RWPE2 (cell line): ENCODE measurements around the gene CDC42BPA.

ENCODE experiments used
- ATAC-seq: fragments of 200-7000 bp; cut with Tn5 transposase; 3 replicates; pipeline ENCODE4 v1.9.1; 2021; ENCODE audit warnings: low read depth
- DNase-seq: peaks from one replicate; pipeline ENCODE4 v3.0.0-alpha.2; 2020; ENCODE audit warnings: low spot score
- H3K27ac ChIP-seq: fragments of 450-650 bp; 2 replicates; pipeline ENCODE4 v1.5.1; 2017; ENCODE audit warnings: mild to moderate bottlenecking; ENCODE audit not compliant: poor library complexity, severe bottlenecking
- H3K27me3 ChIP-seq: fragments of 250-450 bp; sonication (Bioruptor Pico); 2 replicates; pipeline ENCODE4 v1.5.1; 2021; ENCODE audit warnings: mild to moderate bottlenecking, moderate library complexity; ENCODE audit not compliant: insufficient read depth, poor library complexity, severe bottlenecking
- H3K36me3 ChIP-seq: fragments of 250-450 bp; sonication (Bioruptor Pico); 2 replicates; pipeline ENCODE4 v1.5.1; 2020; ENCODE audit warnings: low read depth, mild to moderate bottlenecking, moderate library complexity
- H3K4me1 ChIP-seq: fragments of 250-450 bp; sonication (Bioruptor Pico); 2 replicates; pipeline ENCODE4 v1.5.1; 2021; ENCODE audit warnings: mild to moderate bottlenecking, moderate library complexity; ENCODE audit not compliant: insufficient read depth, poor library complexity, severe bottlenecking
- H3K4me3 ChIP-seq: fragments of 250-450 bp; sonication (Bioruptor Pico); 2 replicates; pipeline ENCODE4 v1.5.1; 2021; ENCODE audit warnings: mild to moderate bottlenecking, moderate library complexity; ENCODE audit not compliant: severe bottlenecking
- H3K9me3 ChIP-seq: fragments of 250-450 bp; sonication (Bioruptor Pico); 2 replicates; pipeline ENCODE4 v1.5.1; 2021; ENCODE audit warnings: mild to moderate bottlenecking, moderate library complexity; ENCODE audit not compliant: severe bottlenecking
- CTCF ChIP-seq: fragments of 450-650 bp; IDR thresholded peaks from one replicate; pipeline ENCODE4 v1.5.1; 2017; ENCODE audit warnings: mild to moderate bottlenecking, moderate library complexity; ENCODE audit not compliant: poor library complexity, severe bottlenecking

The CDC42BPA gene

GRCh38 chr1:226942392-226942791 is 375.9 kb downstream of the CDC42BPA start:
- no peak for TF ChIP-seq CTCF
- Histone ChIP-seq H3K9me3 (no peaks in the 10 kb centered on the region), H3K27me3 (no peaks in the 10 kb centered on the region), H3K4me1 (no peaks in the 10 kb centered on the region), H3K4me3 (no peak overlapping the region), H3K36me3 (no peaks in the 10 kb centered on the region), H3K27ac (no peak overlapping the region)
- ATAC-seq (no peak), DNase-seq (no peak)

GRCh38 chr1:226940806-226941067 is 377.6 kb downstream of the CDC42BPA start:
- no peak for ATAC-seq
- H3K27ac ChIP-seq = no peak overlapping the region
- peak overlapping the region; percentile 46 for H3K4me3 ChIP-seq
- no peaks in the 10 kb centered on the region for H3K4me1 ChIP-seq
- no peak for DNase-seq
- no peaks in the 10 kb centered on the region for H3K36me3 ChIP-seq
- H3K9me3 ChIP-seq = no peaks in the 10 kb centered on the region
- H3K27me3 ChIP-seq = no peaks in the 10 kb centered on the region
- no peak for TF ChIP-seq CTCF

GRCh38 chr1:226940029-226940805 is 378.1 kb downstream of the CDC42BPA start, which contains the start of gene COQ8A:
COQ8A (plus strand) TSS chr1:226940294; CDS start chr1:226961386, 21,092 bp downstream.
- ATAC-seq = peak; percentile 98
- H3K27me3 ChIP-seq = no peaks in the 10 kb centered on the region
- DNase-seq = peak; percentile 91
- peak within 1 kb of the TSS; percentile 46 for H3K4me3 ChIP-seq
- peak within 1 kb of the TSS; percentile 74 for H3K27ac ChIP-seq
- TF ChIP-seq CTCF = no peak
- no peaks in the 10 kb centered on the region for H3K9me3 ChIP-seq
- H3K36me3 ChIP-seq = no peaks in the 10 kb centered on the region
- H3K4me1 ChIP-seq = no peaks in the 10 kb centered on the region
